Measurements from ENCODE around the gene ADAMTS8. TPM values are rescaled to one million over a fixed set of nuclear protein-coding genes. Genes with fewer than 3 reads are reported as not detected.

Gene ADAMTS8
- total RNA-seq, 1 donor from 2014 or later: 1.5 TPM

DNA sequence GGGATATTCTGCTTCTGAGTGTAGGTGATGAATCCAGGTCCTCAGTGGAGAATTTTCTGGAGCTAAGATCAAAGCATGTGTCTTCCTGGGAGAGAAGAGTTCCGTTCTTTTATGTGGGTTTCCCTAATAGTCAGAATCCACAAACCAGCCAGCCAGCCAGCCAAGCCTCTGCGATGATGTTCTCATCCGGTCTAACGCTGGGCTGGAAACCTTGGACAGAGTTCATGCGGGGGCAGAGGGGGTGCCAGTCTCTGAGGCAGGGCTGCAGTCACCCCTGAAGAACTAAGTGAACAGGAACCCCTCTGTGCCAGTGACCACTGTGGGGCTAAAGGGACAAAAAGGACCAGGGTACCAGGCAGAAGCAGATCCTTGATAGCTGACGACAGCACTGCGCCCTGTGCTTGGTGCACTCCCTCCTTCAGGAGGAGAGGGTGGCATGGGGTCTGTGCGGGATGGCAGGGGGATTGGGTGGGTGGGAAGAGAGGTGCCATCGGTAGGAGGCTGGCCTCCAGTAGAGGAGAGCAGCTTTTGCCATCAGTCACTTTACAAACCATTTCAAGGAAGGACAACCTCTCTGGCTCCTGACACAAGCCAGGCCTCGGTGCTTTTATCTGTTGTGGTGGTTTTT lies 47.1 kb upstream of the ADAMTS8 start:
- peak in 1 of 2 donors; percentile 82 for DNase-seq (ENCODE audit: extremely low spot score in 2 of 2)
- no peak overlapping the region for H3K4me3 ChIP-seq
- no peak overlapping the region for H3K27ac ChIP-seq
- H3K36me3 ChIP-seq: no peaks in the 10 kb centered on the region
- H3K4me1 ChIP-seq: peaks cover 14% of the 10 kb centered on the region
- H3K9me3 ChIP-seq: no peaks in the 10 kb centered on the region
- TF ChIP-seq, protein P1, sequence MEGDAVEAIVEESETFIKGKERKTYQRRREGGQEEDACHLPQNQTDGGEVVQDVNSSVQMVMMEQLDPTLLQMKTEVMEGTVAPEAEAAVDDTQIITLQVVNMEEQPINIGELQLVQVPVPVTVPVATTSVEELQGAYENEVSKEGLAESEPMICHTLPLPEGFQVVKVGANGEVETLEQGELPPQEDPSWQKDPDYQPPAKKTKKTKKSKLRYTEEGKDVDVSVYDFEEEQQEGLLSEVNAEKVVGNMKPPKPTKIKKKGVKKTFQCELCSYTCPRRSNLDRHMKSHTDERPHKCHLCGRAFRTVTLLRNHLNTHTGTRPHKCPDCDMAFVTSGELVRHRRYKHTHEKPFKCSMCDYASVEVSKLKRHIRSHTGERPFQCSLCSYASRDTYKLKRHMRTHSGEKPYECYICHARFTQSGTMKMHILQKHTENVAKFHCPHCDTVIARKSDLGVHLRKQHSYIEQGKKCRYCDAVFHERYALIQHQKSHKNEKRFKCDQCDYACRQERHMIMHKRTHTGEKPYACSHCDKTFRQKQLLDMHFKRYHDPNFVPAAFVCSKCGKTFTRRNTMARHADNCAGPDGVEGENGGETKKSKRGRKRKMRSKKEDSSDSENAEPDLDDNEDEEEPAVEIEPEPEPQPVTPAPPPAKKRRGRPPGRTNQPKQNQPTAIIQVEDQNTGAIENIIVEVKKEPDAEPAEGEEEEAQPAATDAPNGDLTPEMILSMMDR (IDR thresholded peaks at IDR 0.05): no peak
- no peak for TF ChIP-seq POLR2AphosphoS5 (IDR thresholded peaks at IDR 0.05; ENCODE audit: insufficient read depth in 1 of 2, low read depth in 1 of 2)
- no peak for TF ChIP-seq POLR2A (IDR thresholded peaks at IDR 0.05)
- intact Hi-C loops (cut with DNase I): no loop called here
- H3K27me3 ChIP-seq: no peaks in the 10 kb centered on the region

DNA sequence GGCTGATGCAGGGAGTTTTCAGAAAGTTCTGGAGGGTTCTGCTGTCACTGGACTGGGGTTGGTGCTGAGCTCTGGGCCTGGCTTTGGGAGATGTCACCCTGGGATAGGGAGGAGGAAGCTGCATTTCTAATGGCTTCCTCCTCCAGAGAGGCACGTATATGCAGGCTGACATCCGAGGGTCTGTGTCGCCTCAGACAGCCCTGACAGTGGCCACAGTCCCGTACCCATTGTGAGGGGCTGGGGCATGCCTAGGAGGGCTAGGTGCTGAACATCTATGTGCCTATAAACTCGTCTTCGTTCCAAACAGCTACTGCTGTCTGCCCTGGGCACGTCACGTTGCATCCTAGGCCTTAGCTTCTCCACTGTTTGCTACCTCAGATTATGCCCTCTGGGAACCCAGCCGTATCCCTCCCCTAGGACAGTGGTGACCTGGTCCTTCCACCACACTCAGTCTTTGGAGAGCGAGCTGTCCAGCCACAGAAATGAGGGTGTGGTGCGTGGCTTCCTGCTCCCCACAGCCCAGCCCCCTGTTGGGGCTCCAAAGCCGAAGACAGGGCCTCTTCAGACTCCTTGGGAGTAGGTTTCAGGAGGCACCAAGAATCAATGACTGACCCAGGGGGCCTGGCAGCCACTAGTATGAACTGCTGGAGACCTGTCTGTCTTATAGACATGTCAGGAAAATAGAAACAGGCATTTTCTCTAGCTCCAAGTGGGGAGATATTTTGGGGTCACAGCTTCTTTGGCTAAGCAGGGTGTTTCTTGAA lies 46.4 kb upstream of the ADAMTS8 start:
- Histone ChIP-seq H3K9me3 (no peaks in the 10 kb centered on the region), H3K27ac (no peak overlapping the region), H3K4me3 (no peak overlapping the region), H3K27me3 (no peaks in the 10 kb centered on the region), H3K4me1 (peaks cover 14% of the 10 kb centered on the region), H3K36me3 (no peaks in the 10 kb centered on the region)
- TF ChIP-seq POLR2A (IDR thresholded peaks at IDR 0.05) (no peak), POLR2AphosphoS5 (IDR thresholded peaks at IDR 0.05; ENCODE audit: insufficient read depth in 1 of 2, low read depth in 1 of 2) (no peak)
- TF ChIP-seq, protein P1 (IDR thresholded peaks at IDR 0.05): no peak
- DNase-seq (ENCODE audit: extremely low spot score in 2 of 2): peak in 1 of 2 donors; percentile 89
- intact Hi-C loops (cut with DNase I): no loop called here

DNA sequence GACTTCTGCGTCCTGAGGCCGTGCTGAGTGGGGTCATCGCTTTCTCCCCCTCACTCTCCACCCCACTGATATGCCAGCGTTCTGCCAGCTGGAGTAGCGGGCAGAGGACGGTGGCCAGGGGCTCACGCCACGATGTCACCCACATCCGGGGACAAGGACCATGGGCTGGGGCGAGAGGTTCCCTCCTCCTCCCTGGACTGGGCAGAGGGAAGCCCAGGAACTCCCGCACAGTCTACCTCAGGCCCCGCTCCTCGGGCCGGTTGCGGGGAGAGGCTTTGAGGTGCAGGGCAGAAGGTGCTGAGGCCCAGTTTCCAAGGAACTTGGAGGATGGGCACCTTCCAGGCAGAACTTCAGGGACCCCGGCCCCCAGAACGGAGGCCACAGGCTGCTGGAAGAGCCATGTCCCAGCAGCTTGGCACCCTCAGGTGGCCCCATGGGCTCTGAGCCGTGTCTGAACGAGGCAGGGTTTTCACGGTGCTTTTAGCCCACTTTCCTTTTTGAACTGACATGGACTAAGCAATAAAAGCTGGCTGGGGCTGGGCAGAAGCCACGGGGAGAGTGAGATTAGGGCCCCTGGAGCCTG lies 45.5 kb upstream of the ADAMTS8 start:
- no peaks in the 10 kb centered on the region for H3K27me3 ChIP-seq
- H3K4me3 ChIP-seq: no peak overlapping the region
- peaks cover 14% of the 10 kb centered on the region for H3K4me1 ChIP-seq
- intact Hi-C loops (cut with DNase I): no loop called here
- no peak overlapping the region for H3K27ac ChIP-seq
- DNase-seq (ENCODE audit: extremely low spot score in 2 of 2): peak in 1 of 2 donors; percentile 79
- no peaks in the 10 kb centered on the region for H3K36me3 ChIP-seq
- TF ChIP-seq, protein P1 (IDR thresholded peaks at IDR 0.05): no peak
- TF ChIP-seq POLR2AphosphoS5 (IDR thresholded peaks at IDR 0.05; ENCODE audit: insufficient read depth in 1 of 2, low read depth in 1 of 2): no peak
- no peak for TF ChIP-seq POLR2A (IDR thresholded peaks at IDR 0.05)
- no peaks in the 10 kb centered on the region for H3K9me3 ChIP-seq

DNA sequence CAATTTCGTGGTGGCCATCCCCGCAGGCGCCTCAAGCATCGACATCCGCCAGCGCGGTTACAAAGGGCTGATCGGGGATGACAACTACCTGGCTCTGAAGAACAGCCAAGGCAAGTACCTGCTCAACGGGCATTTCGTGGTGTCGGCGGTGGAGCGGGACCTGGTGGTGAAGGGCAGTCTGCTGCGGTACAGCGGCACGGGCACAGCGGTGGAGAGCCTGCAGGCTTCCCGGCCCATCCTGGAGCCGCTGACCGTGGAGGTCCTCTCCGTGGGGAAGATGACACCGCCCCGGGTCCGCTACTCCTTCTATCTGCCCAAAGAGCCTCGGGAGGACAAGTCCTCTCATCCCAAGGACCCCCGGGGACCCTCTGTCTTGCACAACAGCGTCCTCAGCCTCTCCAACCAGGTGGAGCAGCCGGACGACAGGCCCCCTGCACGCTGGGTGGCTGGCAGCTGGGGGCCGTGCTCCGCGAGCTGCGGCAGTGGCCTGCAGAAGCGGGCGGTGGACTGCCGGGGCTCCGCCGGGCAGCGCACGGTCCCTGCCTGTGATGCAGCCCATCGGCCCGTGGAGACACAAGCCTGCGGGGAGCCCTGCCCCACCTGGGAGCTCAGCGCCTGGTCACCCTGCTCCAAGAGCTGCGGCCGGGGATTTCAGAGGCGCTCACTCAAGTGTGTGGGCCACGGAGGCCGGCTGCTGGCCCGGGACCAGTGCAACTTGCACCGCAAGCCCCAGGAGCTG lies 44.8 kb upstream of the ADAMTS8 start:
- peak; percentile 75 to 88 for DNase-seq (ENCODE audit: extremely low spot score in 2 of 2)
- no peaks in the 10 kb centered on the region for H3K36me3 ChIP-seq
- TF ChIP-seq, protein P1 (IDR thresholded peaks at IDR 0.05): no peak
- no peak for TF ChIP-seq POLR2AphosphoS5 (IDR thresholded peaks at IDR 0.05; ENCODE audit: insufficient read depth in 1 of 2, low read depth in 1 of 2)
- no peak for TF ChIP-seq POLR2A (IDR thresholded peaks at IDR 0.05)

More for the DNA sequence above, 44.8 kb upstream of the ADAMTS8 start:
- Histone ChIP-seq H3K4me3 (no peak overlapping the region), H3K27me3 (no peaks in the 10 kb centered on the region), H3K27ac (no peak overlapping the region), H3K4me1 (peaks cover 8% of the 10 kb centered on the region), H3K9me3 (no peaks in the 10 kb centered on the region)
- intact Hi-C loops (cut with DNase I): no loop called here

All from vagina (tissue), 2 donors.